Fibroblast of lung (primary cell): ENCODE measurements around the gene NSDHL. TPM values are rescaled to one million over a fixed set of nuclear protein-coding genes. Genes with fewer than 3 reads are reported as not detected.

Experiments
- DNase-seq, 2 donors: peaks; one replicate each; pipeline versions ENCODE4 v3.0.0 to v3.0.0-alpha.2; 2010; ENCODE audit warnings: low read depth in 2 of 2
- H2AFZ ChIP-seq: 2 replicates; pipeline ENCODE4 v1.5.1; 2012; ENCODE audit warnings: low read length, control low read depth, inconsistent platforms
- H3K27ac ChIP-seq: 2 replicates; pipeline ENCODE4 v1.5.1; 2011; ENCODE audit warnings: low read length, control low read depth; ENCODE audit not compliant: insufficient read depth
- H3K27me3 ChIP-seq: 2 replicates; pipeline ENCODE4 v1.5.1; 2011; ENCODE audit warnings: mild to moderate bottlenecking, low read length; ENCODE audit not compliant: control insufficient read depth, insufficient read depth
- H3K36me3 ChIP-seq: 2 replicates; pipeline ENCODE4 v1.5.1; 2011; ENCODE audit warnings: low read length; ENCODE audit not compliant: control insufficient read depth, insufficient read depth
- H3K4me1 ChIP-seq: 2 replicates; pipeline ENCODE4 v1.5.1; 2011; ENCODE audit warnings: low read length; ENCODE audit not compliant: control insufficient read depth, insufficient read depth; ENCODE audit errors: extremely low read depth
- H3K4me2 ChIP-seq: 2 replicates; pipeline ENCODE4 v1.5.1; 2011; ENCODE audit warnings: low read length, control low read depth; ENCODE audit not compliant: insufficient read depth; ENCODE audit errors: extremely low read depth
- H3K4me3 ChIP-seq, 4 experiments: fragments of 200-600 bp in 1 of 4; sonication (generic) in 1 of 4; replicated peaks in 1 of 4; 2 replicates each; pipeline ENCODE4 v1.5.1; 2011 to 2016; ENCODE audit warnings: low read length in 4 of 4, low read depth in 3 of 4, mild to moderate bottlenecking in 3 of 4, control low read depth in 2 of 4, inconsistent platforms in 1 of 4, mixed read lengths in 1 of 4; ENCODE audit not compliant: insufficient read depth in 1 of 4; ENCODE audit errors: control extremely low read depth in 1 of 4
- H3K79me2 ChIP-seq: 2 replicates; pipeline ENCODE4 v1.5.1; 2012; ENCODE audit warnings: mild to moderate bottlenecking, low read length, inconsistent platforms; ENCODE audit not compliant: control insufficient read depth, insufficient read depth
- H3K9ac ChIP-seq: 2 replicates; pipeline ENCODE4 v1.5.1; 2011; ENCODE audit warnings: mild to moderate bottlenecking, low read length, control low read depth; ENCODE audit not compliant: insufficient read depth
- H3K9me3 ChIP-seq: 2 replicates; pipeline ENCODE4 v1.5.1; 2012; ENCODE audit warnings: low read depth, low read length; ENCODE audit not compliant: control insufficient read depth, insufficient read depth
- H4K20me1 ChIP-seq: 2 replicates; pipeline ENCODE4 v1.5.1; 2011; ENCODE audit warnings: low read length; ENCODE audit not compliant: control insufficient read depth, insufficient read depth; ENCODE audit errors: extremely low read depth
- EZH2 ChIP-seq: IDR thresholded peaks from 2 replicates; pipeline ENCODE4 v1.5.1; 2012; ENCODE audit warnings: low read length, control low read depth, mild to moderate bottlenecking; ENCODE audit errors: missing control alignments
- polyA plus RNA-seq, 2 donors: library from polyadenylated mRNA; depleted of rRNA in 1 of 2; stranded (reverse) in 1 of 2; unstranded in 1 of 2; fragments of >200 nt; gene quantifications; 2 replicates each; pipeline ENCODE4 v1.2.1, GENCODE V29; 2011 to 2012; ENCODE audit warnings: missing spikeins in 1 of 2
- total RNA-seq: library from RNA; depleted of rRNA; stranded (reverse); fragments of >200 nt; gene quantifications from 2 replicates; pipeline ENCODE4 v1.2.1, GENCODE V29; 2014
- TF ChIP-seq, protein P1 (sequence below), 2 donors: IDR thresholded peaks in 1 of 2; conservative IDR thresholded peaks in 1 of 2; 1 replicate in 1 of 2; 2 replicates in 1 of 2; pipeline ENCODE4 v1.5.1; 2011 to 2012; ENCODE audit warnings: low read length in 2 of 2, control low read depth in 1 of 2, inconsistent platforms in 1 of 2, low read depth in 1 of 2, mild to moderate bottlenecking in 1 of 2

NSDHL gene
- total and polyA plus RNA-seq, 2 donors (not counting 1 experiment from before 2014, with no cell fraction given), result 32.2 to 43.5 TPM

GRCh38 chrX:152876931-152877840 lies 46.3 kb downstream of the NSDHL start:
- Histone ChIP-seq H3K4me1 (no peaks in the 10 kb centered on the region), H3K36me3 (no peaks in the 10 kb centered on the region), H3K27me3 (no peaks in the 10 kb centered on the region), H4K20me1 (no peaks in the 10 kb centered on the region), H3K4me2 (no peak overlapping the region), H3K9me3 (no peaks in the 10 kb centered on the region), H3K4me3 (no peak overlapping the region), H3K9ac (no peak overlapping the region), H2AFZ (no peak overlapping the region), H3K27ac (no peak overlapping the region), H3K79me2 (no peaks in the 10 kb centered on the region)
- no peak for DNase-seq
- TF ChIP-seq, protein P1, sequence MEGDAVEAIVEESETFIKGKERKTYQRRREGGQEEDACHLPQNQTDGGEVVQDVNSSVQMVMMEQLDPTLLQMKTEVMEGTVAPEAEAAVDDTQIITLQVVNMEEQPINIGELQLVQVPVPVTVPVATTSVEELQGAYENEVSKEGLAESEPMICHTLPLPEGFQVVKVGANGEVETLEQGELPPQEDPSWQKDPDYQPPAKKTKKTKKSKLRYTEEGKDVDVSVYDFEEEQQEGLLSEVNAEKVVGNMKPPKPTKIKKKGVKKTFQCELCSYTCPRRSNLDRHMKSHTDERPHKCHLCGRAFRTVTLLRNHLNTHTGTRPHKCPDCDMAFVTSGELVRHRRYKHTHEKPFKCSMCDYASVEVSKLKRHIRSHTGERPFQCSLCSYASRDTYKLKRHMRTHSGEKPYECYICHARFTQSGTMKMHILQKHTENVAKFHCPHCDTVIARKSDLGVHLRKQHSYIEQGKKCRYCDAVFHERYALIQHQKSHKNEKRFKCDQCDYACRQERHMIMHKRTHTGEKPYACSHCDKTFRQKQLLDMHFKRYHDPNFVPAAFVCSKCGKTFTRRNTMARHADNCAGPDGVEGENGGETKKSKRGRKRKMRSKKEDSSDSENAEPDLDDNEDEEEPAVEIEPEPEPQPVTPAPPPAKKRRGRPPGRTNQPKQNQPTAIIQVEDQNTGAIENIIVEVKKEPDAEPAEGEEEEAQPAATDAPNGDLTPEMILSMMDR (conservative IDR thresholded peaks at IDR 0.05 in 1 of 2, IDR thresholded peaks at IDR 0.05 in 1 of 2; ENCODE audit: low read depth in 1 of 2, low read length in 2 of 2), result no peak
- TF ChIP-seq EZH2, result no peak

DNA sequence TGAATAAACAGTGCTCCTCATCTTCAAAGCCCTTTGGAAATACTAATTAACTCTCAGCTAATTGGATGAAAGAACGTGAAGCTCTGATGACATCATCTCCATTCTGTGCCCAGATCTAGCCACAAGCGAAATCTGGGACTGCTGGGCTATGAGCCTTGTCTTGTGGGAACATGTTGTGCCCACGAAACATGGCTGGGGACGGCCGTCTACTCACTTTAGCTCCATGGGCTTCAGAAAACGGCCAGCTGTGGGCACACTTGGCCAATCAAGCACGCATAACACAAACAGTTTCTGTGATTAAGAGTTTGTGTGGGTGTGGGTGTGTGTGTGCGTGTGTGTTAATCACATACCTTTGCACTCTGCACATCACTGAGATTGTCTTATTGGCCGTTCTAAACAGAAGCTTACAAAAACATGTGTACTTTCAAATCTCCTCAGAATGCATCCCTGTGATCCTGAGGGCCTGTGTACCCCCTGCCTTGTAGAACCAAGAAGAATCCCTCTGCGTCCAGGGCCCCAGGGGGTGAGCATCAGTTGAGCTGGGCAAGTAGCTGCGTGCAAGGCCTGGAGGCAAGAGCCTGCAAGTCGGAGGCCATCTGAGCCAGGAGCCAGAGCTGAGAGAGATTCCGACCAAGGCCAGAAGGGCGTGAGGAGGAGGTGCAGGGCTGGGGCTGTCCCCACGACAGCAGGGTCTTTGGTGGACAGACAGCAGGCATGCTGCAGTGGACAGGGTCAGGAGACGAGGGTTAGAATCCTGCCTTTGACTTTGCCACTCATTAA lies 48.3 kb downstream of the NSDHL start:
- peak in 1 of 2 donors; percentile 35 for DNase-seq
- no peak overlapping the region for H2AFZ ChIP-seq
- no peaks in the 10 kb centered on the region for H3K9me3 ChIP-seq
- no peak overlapping the region for H3K27ac ChIP-seq
- no peak overlapping the region for H3K4me3 ChIP-seq
- H3K4me2 ChIP-seq, result no peak overlapping the region
- no peaks in the 10 kb centered on the region for H3K36me3 ChIP-seq
- no peaks in the 10 kb centered on the region for H4K20me1 ChIP-seq
- H3K27me3 ChIP-seq, result no peaks in the 10 kb centered on the region
- no peak for TF ChIP-seq EZH2
- TF ChIP-seq, protein P1 (conservative IDR thresholded peaks at IDR 0.05 in 1 of 2, IDR thresholded peaks at IDR 0.05 in 1 of 2; ENCODE audit: low read depth in 1 of 2, low read length in 2 of 2), result no peak
- H3K4me1 ChIP-seq, result no peaks in the 10 kb centered on the region
- no peaks in the 10 kb centered on the region for H3K79me2 ChIP-seq
- H3K9ac ChIP-seq, result no peak overlapping the region

- Histone ChIP-seq H3K27ac (no peak overlapping the region), H3K4me1 (no peaks in the 10 kb centered on the region), H3K79me2 (no peaks in the 10 kb centered on the region), H2AFZ (no peak overlapping the region), H3K4me2 (no peak overlapping the region), H4K20me1 (no peaks in the 10 kb centered on the region), H3K9me3 (no peaks in the 10 kb centered on the region), H3K36me3 (no peaks in the 10 kb centered on the region), H3K27me3 (no peaks in the 10 kb centered on the region), H3K9ac (no peak overlapping the region), H3K4me3 (no peak overlapping the region)
- TF ChIP-seq, protein P1 (conservative IDR thresholded peaks at IDR 0.05 in 1 of 2, IDR thresholded peaks at IDR 0.05 in 1 of 2; ENCODE audit: low read depth in 1 of 2, low read length in 2 of 2), result no peak
- TF ChIP-seq EZH2, result no peak
- no peak for DNase-seq
Observed at GRCh38 chrX:152881289-152881688, 50.4 kb downstream of the NSDHL start.
